ENCODE data around the gene SORBS2. TPM values are rescaled to one million over a fixed set of nuclear protein-coding genes. Genes with fewer than 3 reads are reported as not detected.
"Not testable (repeated sequence)": the region's sequence is repeated elsewhere in the genome, so short reads cannot be mapped to it uniquely, and the experiment has no call there.

SORBS2 gene, protein sequence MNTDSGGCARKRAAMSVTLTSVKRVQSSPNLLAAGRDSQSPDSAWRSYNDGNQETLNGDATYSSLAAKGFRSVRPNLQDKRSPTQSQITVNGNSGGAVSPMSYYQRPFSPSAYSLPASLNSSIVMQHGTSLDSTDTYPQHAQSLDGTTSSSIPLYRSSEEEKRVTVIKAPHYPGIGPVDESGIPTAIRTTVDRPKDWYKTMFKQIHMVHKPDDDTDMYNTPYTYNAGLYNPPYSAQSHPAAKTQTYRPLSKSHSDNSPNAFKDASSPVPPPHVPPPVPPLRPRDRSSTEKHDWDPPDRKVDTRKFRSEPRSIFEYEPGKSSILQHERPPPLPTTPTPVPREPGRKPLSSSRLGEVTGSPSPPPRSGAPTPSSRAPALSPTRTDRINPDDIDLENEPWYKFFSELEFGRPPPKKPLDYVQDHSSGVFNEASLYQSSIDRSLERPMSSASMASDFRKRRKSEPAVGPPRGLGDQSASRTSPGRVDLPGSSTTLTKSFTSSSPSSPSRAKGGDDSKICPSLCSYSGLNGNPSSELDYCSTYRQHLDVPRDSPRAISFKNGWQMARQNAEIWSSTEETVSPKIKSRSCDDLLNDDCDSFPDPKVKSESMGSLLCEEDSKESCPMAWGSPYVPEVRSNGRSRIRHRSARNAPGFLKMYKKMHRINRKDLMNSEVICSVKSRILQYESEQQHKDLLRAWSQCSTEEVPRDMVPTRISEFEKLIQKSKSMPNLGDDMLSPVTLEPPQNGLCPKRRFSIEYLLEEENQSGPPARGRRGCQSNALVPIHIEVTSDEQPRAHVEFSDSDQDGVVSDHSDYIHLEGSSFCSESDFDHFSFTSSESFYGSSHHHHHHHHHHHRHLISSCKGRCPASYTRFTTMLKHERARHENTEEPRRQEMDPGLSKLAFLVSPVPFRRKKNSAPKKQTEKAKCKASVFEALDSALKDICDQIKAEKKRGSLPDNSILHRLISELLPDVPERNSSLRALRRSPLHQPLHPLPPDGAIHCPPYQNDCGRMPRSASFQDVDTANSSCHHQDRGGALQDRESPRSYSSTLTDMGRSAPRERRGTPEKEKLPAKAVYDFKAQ (N-terminal part only)
- 0.90 and 1.1 TPM in 2 replicates for polyA plus RNA-seq (2011; rRNA removed)
- polyA plus RNA-seq (2012; cell fraction: cytosol; rRNA removed): 0.14 TPM in 1 of 2 replicates, not detected in the other
- 0.11 and 0.20 TPM in 2 replicates for polyA plus RNA-seq (2012; cell fraction: nucleus; rRNA removed)
- polyA plus RNA-seq (2017; fragmentation: RNase III; extraction: RNeasy Plus Mini Kit Qiagen cat#74134 plus additional on column Dnase treatment): 0.11 to 0.23 TPM in 2 of 3 replicates, not detected in the other
- 0.45 and 1.1 TPM in 2 replicates for polyA minus RNA-seq (2011; rRNA and poly(A)+ RNA removed)

DNA sequence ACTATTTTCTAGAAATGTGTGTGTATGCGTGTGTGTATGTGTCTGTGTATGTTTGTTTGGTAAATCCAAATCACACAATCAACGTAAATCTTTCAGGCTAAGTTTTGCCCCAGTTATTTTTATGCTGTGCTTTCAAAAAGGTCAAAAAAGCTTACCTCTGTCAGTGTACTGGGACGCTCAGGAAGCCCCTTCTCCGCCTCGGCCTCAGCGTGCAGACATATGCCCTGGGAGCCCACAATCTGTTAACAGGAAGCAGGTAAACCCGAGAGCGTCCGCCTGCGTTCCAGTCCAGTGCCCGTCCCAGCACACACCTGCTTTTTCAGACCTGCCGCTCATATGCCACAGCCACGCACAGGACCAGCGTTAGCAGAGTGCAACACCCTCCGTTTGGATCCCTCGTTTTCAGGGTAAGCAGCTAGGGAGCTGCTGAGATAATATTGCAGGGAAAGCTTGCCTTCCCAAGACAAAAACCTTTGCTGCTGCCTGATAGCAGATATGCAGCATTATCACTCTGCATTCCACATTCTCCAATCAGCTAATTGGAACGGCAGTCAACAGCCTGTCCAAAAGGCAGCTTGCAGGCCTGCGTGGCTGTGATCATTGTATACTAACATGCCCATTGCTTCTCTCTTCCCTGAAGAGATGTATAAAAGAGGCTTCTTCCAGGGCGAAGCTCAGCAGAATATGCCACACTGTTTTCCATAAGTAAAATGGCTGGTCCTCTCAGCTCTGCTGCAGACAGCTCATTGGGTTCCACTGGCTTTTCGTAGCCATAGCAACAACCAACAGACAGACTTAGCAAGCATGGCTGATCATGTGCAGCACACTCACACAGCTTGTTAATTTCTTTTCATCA is at the start of gene SORBS2:
SORBS2 (minus strand) TSS at position 686 of the 856 bp plus-strand sequence. CDS start 121,623 bp downstream, outside the sequence.
- CTCF ChIA-PET: interaction anchor here (0.7 to 1.1 kb wide), 2 partner anchors 13 to 227 kb away, joined by 3 to 6 read pairs; no protein-coding TSS in a partner anchor
- Histone ChIP-seq H3K27ac (no peak within 1 kb of the TSS), H3K4me3 (no peak within 1 kb of the TSS), H3K4me1 (no peaks in the 10 kb centered on the region), H3K9me3 (no peaks in the 10 kb centered on the region), H3K4me2 (no peak within 1 kb of the TSS)
- TF ChIP-seq TFCP2L1 (CRISPR knock-in tag; IDR thresholded peaks at IDR 0.05): no peak
- no peak for TF ChIP-seq HOXA7 (CRISPR knock-in tag; IDR thresholded peaks at IDR 0.05)
- TF ChIP-seq NR3C1 (IDR thresholded peaks at IDR 0.05): no peak
- TF ChIP-seq GATA3 (IDR thresholded peaks at IDR 0.05; ENCODE audit: borderline replicate concordance): no peak
- no peak for TF ChIP-seq CEBPB (IDR thresholded peaks at IDR 0.05)
- POLR2A ChIA-PET: no interaction called here
- FAIRE-seq (no peak), DNase-seq (ENCODE audit: low read depth in 1 of 2, low spot score in 1 of 2) (no peak), ATAC-seq (no peak)
- WGBS (ENCODE audit: missing lambda C conversion rate): 75% methylated on average over 17 of the region's 20 CpGs

DNA sequence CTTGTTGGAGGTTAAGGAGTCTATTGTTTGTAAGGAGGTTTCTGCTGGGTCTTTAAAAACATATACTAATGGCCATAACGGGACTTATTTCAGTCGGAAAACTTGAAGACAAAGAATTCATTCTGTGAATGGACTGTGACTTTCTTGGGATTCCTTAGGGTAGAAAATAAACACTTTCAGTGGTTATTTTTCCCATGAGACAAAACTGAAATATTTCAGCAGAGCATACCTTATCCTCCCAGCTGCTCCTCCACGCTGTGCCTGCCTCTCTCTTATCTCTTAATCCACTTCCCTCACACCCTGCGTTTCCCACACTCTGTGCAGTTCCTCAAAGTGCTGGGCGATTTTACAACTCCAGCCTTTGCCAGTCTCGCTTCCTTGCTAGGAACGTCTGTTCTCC is 47.1 kb upstream of the SORBS2 start:
- 59% methylated on average over 7 of the region's 7 CpGs for WGBS (ENCODE audit: missing lambda C conversion rate)
- CTCF ChIA-PET: no interaction called here
- H3K9me3 ChIP-seq: no peaks in the 10 kb centered on the region
- H3K4me2 ChIP-seq: no peak overlapping the region
- DNase-seq (ENCODE audit: low read depth in 1 of 2, low spot score in 1 of 2) (no peak), ATAC-seq (no peak), FAIRE-seq (no peak)
- H3K27ac ChIP-seq: no peak overlapping the region
- no peak overlapping the region for H3K4me3 ChIP-seq
- no peak for TF ChIP-seq GATA3 (IDR thresholded peaks at IDR 0.05; ENCODE audit: borderline replicate concordance)
- H3K4me1 ChIP-seq: no peaks in the 10 kb centered on the region
- POLR2A ChIA-PET: no interaction called here

DNA sequence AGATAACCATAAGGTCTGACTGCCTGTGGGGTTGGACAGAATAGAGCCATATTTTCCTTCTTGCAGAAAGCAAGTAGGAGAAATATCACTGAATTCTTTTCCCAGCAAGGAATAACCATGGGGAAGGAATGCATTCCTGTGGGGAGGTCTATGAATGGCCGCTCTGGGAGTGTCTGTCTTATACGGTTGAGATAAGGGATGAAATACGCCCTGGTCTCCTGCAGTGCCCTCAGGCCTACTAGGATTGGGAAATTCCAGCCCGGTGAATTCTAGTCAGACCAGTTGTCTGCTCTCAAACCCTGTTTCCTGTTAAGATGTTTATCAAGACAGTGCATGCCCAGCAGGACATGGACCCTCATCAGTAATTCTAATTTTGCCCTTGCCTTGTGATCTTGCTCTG is 45.6 kb upstream of the SORBS2 start:
- POLR2A ChIA-PET; DNase-seq (ENCODE audit: low read depth in 1 of 2, low spot score in 1 of 2); FAIRE-seq; H3K4me1 ChIP-seq; ATAC-seq; H3K4me3 ChIP-seq; CTCF ChIA-PET; H3K27ac ChIP-seq; H3K9me3 ChIP-seq; H3K4me2 ChIP-seq: not testable (repeated sequence)
- WGBS (ENCODE audit: missing lambda C conversion rate): 60% methylated on average over 4 of the region's 4 CpGs

DNA sequence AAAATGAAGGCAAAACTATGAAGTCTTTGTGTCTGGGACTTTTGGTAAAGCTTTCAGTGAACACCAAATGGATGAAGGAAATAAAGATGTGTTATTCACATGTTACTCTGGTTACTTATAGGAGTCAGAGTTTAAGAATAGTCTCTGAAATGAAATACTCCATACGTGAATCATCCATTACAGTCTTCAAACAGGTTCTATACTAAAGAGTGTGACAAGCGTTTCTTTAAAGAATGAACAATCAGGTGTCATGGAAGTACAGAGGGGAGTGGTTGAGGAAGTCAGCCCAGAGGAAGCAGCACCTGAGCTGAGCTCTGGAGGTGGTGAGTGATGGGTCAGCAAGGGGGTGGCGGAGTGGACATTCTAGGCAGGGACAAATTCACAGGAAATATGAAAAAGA is 41.8 kb upstream of the SORBS2 start:
- no peak overlapping the region for H3K27ac ChIP-seq
- 76% methylated on average over 3 of the region's 3 CpGs for WGBS (ENCODE audit: missing lambda C conversion rate)
- H3K4me3 ChIP-seq: no peak overlapping the region
- ChIA-PET POLR2A (no interaction called here), CTCF (no interaction called here)
- no peak for TF ChIP-seq POLR2A (IDR thresholded peaks at IDR 0.05; ENCODE audit: low read length)
- TF ChIP-seq, protein P1, sequence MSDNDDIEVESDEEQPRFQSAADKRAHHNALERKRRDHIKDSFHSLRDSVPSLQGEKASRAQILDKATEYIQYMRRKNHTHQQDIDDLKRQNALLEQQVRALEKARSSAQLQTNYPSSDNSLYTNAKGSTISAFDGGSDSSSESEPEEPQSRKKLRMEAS (IDR thresholded peaks at IDR 0.05): no peak
- no peak for TF ChIP-seq CBX8 (IDR thresholded peaks at IDR 0.05)
- TF ChIP-seq, protein P2, sequence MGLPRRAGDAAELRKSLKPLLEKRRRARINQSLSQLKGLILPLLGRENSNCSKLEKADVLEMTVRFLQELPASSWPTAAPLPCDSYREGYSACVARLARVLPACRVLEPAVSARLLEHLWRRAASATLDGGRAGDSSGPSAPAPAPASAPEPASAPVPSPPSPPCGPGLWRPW (IDR thresholded peaks at IDR 0.05): no peak
- DNase-seq (ENCODE audit: low read depth in 1 of 2, low spot score in 1 of 2): no peak
- ATAC-seq: no peak
- FAIRE-seq: no peak
- H3K4me2 ChIP-seq: no peak overlapping the region
- no peaks in the 10 kb centered on the region for H3K9me3 ChIP-seq
- H3K4me1 ChIP-seq: no peaks in the 10 kb centered on the region

DNA sequence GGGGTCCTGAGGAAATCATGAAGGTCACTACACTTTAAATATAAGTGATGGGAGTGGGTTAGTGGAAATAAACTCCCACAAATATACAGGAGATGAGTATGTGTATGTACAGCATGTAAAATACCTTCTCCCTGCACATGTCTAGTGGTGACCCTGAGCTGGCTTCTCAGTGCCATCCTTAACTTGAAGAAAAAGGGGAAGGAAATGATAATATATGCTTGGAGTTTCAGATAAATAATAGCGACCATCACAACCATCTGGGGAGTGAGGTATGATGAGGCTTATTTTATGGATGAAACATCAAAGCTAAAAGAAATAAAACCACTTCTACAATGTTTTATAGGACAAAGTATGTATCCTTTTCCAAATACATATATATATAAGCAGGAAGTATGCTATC is 41.0 kb upstream of the SORBS2 start:
- no peak for TF ChIP-seq CEBPB (IDR thresholded peaks at IDR 0.05)
- TF ChIP-seq PHF8 (IDR thresholded peaks at IDR 0.05; ENCODE audit: borderline replicate concordance, low read depth): no peak
- TF ChIP-seq, protein P2 (IDR thresholded peaks at IDR 0.05): no peak
- no peak for TF ChIP-seq BHLHE40 (IDR thresholded peaks at IDR 0.05; ENCODE audit: low read depth, low read length)
- TF ChIP-seq, protein P3, sequence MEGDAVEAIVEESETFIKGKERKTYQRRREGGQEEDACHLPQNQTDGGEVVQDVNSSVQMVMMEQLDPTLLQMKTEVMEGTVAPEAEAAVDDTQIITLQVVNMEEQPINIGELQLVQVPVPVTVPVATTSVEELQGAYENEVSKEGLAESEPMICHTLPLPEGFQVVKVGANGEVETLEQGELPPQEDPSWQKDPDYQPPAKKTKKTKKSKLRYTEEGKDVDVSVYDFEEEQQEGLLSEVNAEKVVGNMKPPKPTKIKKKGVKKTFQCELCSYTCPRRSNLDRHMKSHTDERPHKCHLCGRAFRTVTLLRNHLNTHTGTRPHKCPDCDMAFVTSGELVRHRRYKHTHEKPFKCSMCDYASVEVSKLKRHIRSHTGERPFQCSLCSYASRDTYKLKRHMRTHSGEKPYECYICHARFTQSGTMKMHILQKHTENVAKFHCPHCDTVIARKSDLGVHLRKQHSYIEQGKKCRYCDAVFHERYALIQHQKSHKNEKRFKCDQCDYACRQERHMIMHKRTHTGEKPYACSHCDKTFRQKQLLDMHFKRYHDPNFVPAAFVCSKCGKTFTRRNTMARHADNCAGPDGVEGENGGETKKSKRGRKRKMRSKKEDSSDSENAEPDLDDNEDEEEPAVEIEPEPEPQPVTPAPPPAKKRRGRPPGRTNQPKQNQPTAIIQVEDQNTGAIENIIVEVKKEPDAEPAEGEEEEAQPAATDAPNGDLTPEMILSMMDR (IDR thresholded peaks at IDR 0.05): no peak
- no peak for TF ChIP-seq ZC3H11A (IDR thresholded peaks at IDR 0.05)
- no peak for TF ChIP-seq ZSCAN20 (CRISPR knock-in tag; IDR thresholded peaks at IDR 0.05)
- TF ChIP-seq HOXA7 (CRISPR knock-in tag; IDR thresholded peaks at IDR 0.05): no peak
- no peak for TF ChIP-seq MAZ (IDR thresholded peaks at IDR 0.05; ENCODE audit: borderline replicate concordance, low read depth, low read length)
- TF ChIP-seq KDM1A (IDR thresholded peaks at IDR 0.05; ENCODE audit: low read depth): no peak
- no peak for TF ChIP-seq RCOR1 (IDR thresholded peaks at IDR 0.05; ENCODE audit: low read depth, low read length)
- no peak for TF ChIP-seq ESRRA (IDR thresholded peaks at IDR 0.05; ENCODE audit: borderline replicate concordance, low read length)
- DNase-seq (ENCODE audit: low read depth in 1 of 2, low spot score in 1 of 2) (no peak), FAIRE-seq (no peak), ATAC-seq (no peak)
- POLR2A ChIA-PET: no interaction called here
- Histone ChIP-seq H3K27ac (no peak overlapping the region), H3K4me2 (no peak overlapping the region), H3K4me3 (no peak overlapping the region), H3K4me1 (peaks cover 2% of the 10 kb centered on the region; the same call in 1 of the 3 replicates), H3K9me3 (no peaks in the 10 kb centered on the region)
- CTCF ChIA-PET: interaction anchor here (1.1 kb wide), 1 partner anchor 15 kb away, joined by 3 read pairs; no protein-coding TSS in a partner anchor
- WGBS (ENCODE audit: missing lambda C conversion rate): 33% methylated on average over 1 of the region's 1 CpG
